ENCODE results near the gene ST8SIA6.

DNA sequence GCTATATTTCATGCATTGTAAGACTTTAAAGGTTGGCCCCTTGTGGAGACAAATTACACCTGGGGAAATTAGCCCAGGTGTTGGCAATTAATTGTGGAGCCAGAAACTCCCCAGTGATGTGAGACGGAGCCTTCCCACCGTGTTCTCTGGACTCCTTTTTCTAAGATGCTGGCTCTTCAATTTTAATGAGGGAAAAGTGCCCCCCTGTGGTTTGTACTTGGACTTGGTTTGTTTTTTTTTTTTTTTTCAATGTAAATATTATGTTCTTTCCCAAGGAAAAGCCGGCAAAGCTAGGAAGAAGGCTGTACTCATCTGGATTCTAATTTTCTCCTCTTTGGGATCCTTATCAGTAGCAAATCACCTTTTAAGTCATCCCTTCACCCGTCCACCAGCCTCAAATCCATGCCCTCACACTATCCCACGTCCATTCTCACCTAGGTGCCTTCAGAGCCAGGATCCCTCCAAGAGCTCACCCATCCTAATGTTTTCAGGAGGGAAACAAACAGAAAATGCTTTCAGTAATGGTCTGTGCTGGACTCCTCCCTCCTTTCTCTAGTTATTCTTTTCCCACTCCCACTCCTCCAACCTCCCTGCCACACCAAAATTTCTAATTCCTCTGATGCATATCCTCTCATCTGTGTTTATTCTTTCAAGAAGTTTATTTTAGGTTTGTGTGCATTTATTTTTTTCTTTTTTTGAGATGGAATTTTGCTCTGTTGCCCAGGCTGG, 20.4 kb upstream of the ST8SIA6 start:
- TF ChIP-seq ESRRG (CRISPR knock-in tag; IDR thresholded peaks at IDR 0.05) (no peak), ZNF70 (CRISPR knock-in tag; IDR thresholded peaks at IDR 0.05) (no peak), TOX (CRISPR knock-in tag; IDR thresholded peaks at IDR 0.05; ENCODE audit: borderline replicate concordance) (no peak), OSR1 (CRISPR knock-in tag; IDR thresholded peaks at IDR 0.05) (no peak), ZNF8 (CRISPR knock-in tag; IDR thresholded peaks at IDR 0.05) (no peak), ARNTL (CRISPR knock-in tag; IDR thresholded peaks at IDR 0.05; ENCODE audit: borderline replicate concordance, low read depth) (no peak)
- TF ChIP-seq, protein P1, sequence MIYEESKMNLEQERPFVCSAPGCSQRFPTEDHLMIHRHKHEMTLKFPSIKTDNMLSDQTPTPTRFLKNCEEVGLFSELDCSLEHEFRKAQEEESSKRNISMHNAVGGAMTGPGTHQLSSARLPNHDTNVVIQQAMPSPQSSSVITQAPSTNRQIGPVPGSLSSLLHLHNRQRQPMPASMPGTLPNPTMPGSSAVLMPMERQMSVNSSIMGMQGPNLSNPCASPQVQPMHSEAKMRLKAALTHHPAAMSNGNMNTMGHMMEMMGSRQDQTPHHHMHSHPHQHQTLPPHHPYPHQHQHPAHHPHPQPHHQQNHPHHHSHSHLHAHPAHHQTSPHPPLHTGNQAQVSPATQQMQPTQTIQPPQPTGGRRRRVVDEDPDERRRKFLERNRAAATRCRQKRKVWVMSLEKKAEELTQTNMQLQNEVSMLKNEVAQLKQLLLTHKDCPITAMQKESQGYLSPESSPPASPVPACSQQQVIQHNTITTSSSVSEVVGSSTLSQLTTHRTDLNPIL (CRISPR knock-in tag; IDR thresholded peaks at IDR 0.05; ENCODE audit: low read depth), result no peak
